Measurements from ENCODE around the gene CD48. TPM values are rescaled to one million over a fixed set of nuclear protein-coding genes. Genes with fewer than 3 reads are reported as not detected.

The CD48 gene
- total and polyA plus RNA-seq, 2 donors (not counting 1 experiment from before 2014, with no cell fraction given), result 252 to 428 TPM

- ChIA-PET POLR2A (no interaction called here), CTCF (interaction anchor here (0.5 to 1.3 kb wide), 4 partner anchors 16 to 225 kb away, joined by 3 to 4 read pairs (median 3); no protein-coding TSS in a partner anchor)
- Mint-ChIP-seq H3K9me3 (ENCODE audit: insufficient read depth) (no peaks in the 10 kb centered on the region), H3K4me3 (no peak overlapping the region), H3K27ac (no peak overlapping the region), H3K4me1 (peaks cover 15% of the 10 kb centered on the region), H3K27me3 (no peaks in the 10 kb centered on the region)
- ATAC-seq (ENCODE audit: low read depth) (no peak), DNase-seq (no peak)
- Histone ChIP-seq H3K36me3 (replicated peaks in 1 of 2; ENCODE audit: control extremely low read depth in 1 of 2, control insufficient read depth in 1 of 2, extremely low read depth in 1 of 2, insufficient read depth in 2 of 2, low read length in 1 of 2) (peaks cover 0 to 8% of the 10 kb centered on the region in 2 experiments), H3K79me2 (ENCODE audit: control insufficient read depth, insufficient read depth, low read length) (no peaks in the 10 kb centered on the region), H3K4me3 (ENCODE audit: control extremely low read depth in 1 of 5, extremely low read depth in 1 of 5, insufficient read depth in 1 of 5, low read depth in 2 of 5, low read length in 4 of 5) (no peak overlapping the region), H2AFZ (ENCODE audit: insufficient read depth, low read depth, low read length, poor library complexity, severe bottlenecking) (no peak overlapping the region), H3K9me3 (ENCODE audit: control extremely low read depth in 1 of 3, control insufficient read depth in 2 of 3, insufficient read depth in 1 of 3, low read length in 2 of 3) (no peaks in the 10 kb centered on the region), H3K4me1 (ENCODE audit: control insufficient read depth in 2 of 2, insufficient read depth in 2 of 2, low read length in 2 of 2) (no peaks in the 10 kb centered on the region), H3K4me2 (replicated peaks; ENCODE audit: low read depth, low read length, poor library complexity, severe bottlenecking) (no peak overlapping the region), H4K20me1 (ENCODE audit: control insufficient read depth, insufficient read depth, low read length, poor library complexity, severe bottlenecking) (no peaks in the 10 kb centered on the region), H3K27me3 (replicated peaks in 1 of 4; ENCODE audit: control extremely low read depth in 1 of 4, control insufficient read depth in 3 of 4, insufficient read depth in 4 of 4, low read length in 3 of 4) (no peaks in the 10 kb centered on the region), H3K27ac (ENCODE audit: low read length in 2 of 2) (no peak overlapping the region), H3K9ac (ENCODE audit: low read length) (no peak overlapping the region)
- intact Hi-C loops (cut with micrococcal nuclease), result no loop called here
- 80% methylated on average over 1 of the region's 5 CpGs for WGBS (ENCODE audit: insufficient coverage)
- TF ChIP-seq EZH2 (IDR thresholded peaks at IDR 0.05; ENCODE audit: borderline replicate concordance, insufficient read depth, low read depth, low read length, poor library complexity, severe bottlenecking), result no peak
These were observed 41.3 kb upstream of the CD48 start for GRCh38 chr1:160752924-160753323.

GRCh38 chr1:160752406-160752805 is 40.8 kb upstream of the CD48 start:
- Mint-ChIP-seq H3K4me1 (peaks cover 16% of the 10 kb centered on the region), H3K27me3 (no peaks in the 10 kb centered on the region), H3K27ac (no peak overlapping the region), H3K9me3 (ENCODE audit: insufficient read depth) (no peaks in the 10 kb centered on the region), H3K4me3 (no peak overlapping the region)
- Histone ChIP-seq H3K9me3 (ENCODE audit: control extremely low read depth in 1 of 3, control insufficient read depth in 2 of 3, insufficient read depth in 1 of 3, low read length in 2 of 3) (no peaks in the 10 kb centered on the region), H4K20me1 (ENCODE audit: control insufficient read depth, insufficient read depth, low read length, poor library complexity, severe bottlenecking) (no peaks in the 10 kb centered on the region), H3K79me2 (ENCODE audit: control insufficient read depth, insufficient read depth, low read length) (no peaks in the 10 kb centered on the region), H3K27ac (ENCODE audit: low read length in 2 of 2) (no peak overlapping the region), H3K27me3 (replicated peaks in 1 of 4; ENCODE audit: control extremely low read depth in 1 of 4, control insufficient read depth in 3 of 4, insufficient read depth in 4 of 4, low read length in 3 of 4) (no peaks in the 10 kb centered on the region), H3K4me2 (replicated peaks; ENCODE audit: low read depth, low read length, poor library complexity, severe bottlenecking) (no peak overlapping the region), H3K9ac (ENCODE audit: low read length) (no peak overlapping the region), H3K4me3 (ENCODE audit: control extremely low read depth in 1 of 5, extremely low read depth in 1 of 5, insufficient read depth in 1 of 5, low read depth in 2 of 5, low read length in 4 of 5) (no peak overlapping the region), H2AFZ (ENCODE audit: insufficient read depth, low read depth, low read length, poor library complexity, severe bottlenecking) (no peak overlapping the region), H3K36me3 (replicated peaks in 1 of 2; ENCODE audit: control extremely low read depth in 1 of 2, control insufficient read depth in 1 of 2, extremely low read depth in 1 of 2, insufficient read depth in 2 of 2, low read length in 1 of 2) (peaks cover 0 to 8% of the 10 kb centered on the region in 2 experiments), H3K4me1 (ENCODE audit: control insufficient read depth in 2 of 2, insufficient read depth in 2 of 2, low read length in 2 of 2) (no peaks in the 10 kb centered on the region)
- ChIA-PET CTCF (interaction anchor here (0.5 to 1.3 kb wide), 4 partner anchors 16 to 224 kb away, joined by 3 to 4 read pairs (median 3); no protein-coding TSS in a partner anchor), POLR2A (no interaction called here)
- DNase-seq (no peak), ATAC-seq (ENCODE audit: low read depth) (no peak)
- 90% methylated on average over 2 of the region's 3 CpGs for WGBS (ENCODE audit: insufficient coverage)
- intact Hi-C loops (cut with micrococcal nuclease), result no loop called here
- no peak for TF ChIP-seq EZH2 (IDR thresholded peaks at IDR 0.05; ENCODE audit: borderline replicate concordance, insufficient read depth, low read depth, low read length, poor library complexity, severe bottlenecking)
- no peak for TF ChIP-seq CTCF (IDR thresholded peaks at IDR 0.05)
